ENCODE measurements around the gene FANCM.

DNA sequence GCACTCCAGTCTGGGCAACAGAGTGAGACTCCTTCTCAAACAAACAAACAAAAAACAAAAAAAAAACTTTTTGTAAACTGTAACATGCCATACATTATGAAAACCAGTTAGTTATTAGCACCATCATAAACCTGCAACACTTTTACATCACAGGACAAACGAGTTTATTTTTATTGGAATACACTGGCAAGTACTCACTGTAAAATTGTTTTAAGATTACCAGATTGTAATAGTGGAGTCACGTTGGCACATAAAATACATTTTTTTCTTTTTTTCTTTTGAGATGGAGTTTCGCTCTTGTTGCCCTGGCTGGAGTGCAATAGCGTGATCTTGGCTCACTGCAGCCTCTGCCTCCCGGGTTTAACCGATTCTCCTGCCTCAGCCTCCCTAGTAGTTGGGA is 17.1 kb upstream of the FANCM start:
- TF ChIP-seq, protein P1, sequence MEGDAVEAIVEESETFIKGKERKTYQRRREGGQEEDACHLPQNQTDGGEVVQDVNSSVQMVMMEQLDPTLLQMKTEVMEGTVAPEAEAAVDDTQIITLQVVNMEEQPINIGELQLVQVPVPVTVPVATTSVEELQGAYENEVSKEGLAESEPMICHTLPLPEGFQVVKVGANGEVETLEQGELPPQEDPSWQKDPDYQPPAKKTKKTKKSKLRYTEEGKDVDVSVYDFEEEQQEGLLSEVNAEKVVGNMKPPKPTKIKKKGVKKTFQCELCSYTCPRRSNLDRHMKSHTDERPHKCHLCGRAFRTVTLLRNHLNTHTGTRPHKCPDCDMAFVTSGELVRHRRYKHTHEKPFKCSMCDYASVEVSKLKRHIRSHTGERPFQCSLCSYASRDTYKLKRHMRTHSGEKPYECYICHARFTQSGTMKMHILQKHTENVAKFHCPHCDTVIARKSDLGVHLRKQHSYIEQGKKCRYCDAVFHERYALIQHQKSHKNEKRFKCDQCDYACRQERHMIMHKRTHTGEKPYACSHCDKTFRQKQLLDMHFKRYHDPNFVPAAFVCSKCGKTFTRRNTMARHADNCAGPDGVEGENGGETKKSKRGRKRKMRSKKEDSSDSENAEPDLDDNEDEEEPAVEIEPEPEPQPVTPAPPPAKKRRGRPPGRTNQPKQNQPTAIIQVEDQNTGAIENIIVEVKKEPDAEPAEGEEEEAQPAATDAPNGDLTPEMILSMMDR (IDR thresholded peaks at IDR 0.05; ENCODE audit: borderline replicate concordance, extremely low read depth, low read length, poor library complexity, severe bottlenecking) = no peak
- TF ChIP-seq EZH2 (IDR thresholded peaks at IDR 0.05; ENCODE audit: borderline replicate concordance, low read depth, low read length, severe bottlenecking) = no peak

Measured in DND-41 (cell line).